Posterior vena cava (tissue), 2 donors: Measurements from ENCODE around the gene ZNF865. TPM values are rescaled to one million over a fixed set of nuclear protein-coding genes. Genes with fewer than 3 reads are reported as not detected.

Experiments used
- DNase-seq: peaks from one replicate; pipeline ENCODE4 v3.0.0-alpha.2; 2020; ENCODE audit warnings: low spot score
- intact Hi-C, 2 donors: fragments of 100-400 bp; cut with DNase I; formaldehyde crosslinking; loops; one replicate each; pipeline versions ENCODE4 v1.14.1 to v1.14.2; 2022 to 2023
- total RNA-seq, 2 donors: library from RNA; stranded (reverse); fragmentation: NEBNext Ultra II Directional; extraction: Animal tissue kit (Norgen Biotek cat#: 25700); gene quantifications; one replicate each; pipeline ENCODE4 v1.2.1, GENCODE V29; 2021
- donor health status: DM: yes; HTN: yes; CAD: no.
- donor health status: DM: yes; HTN: yes; CAD: no.

The ZNF865 gene
- total RNA-seq, 2 donors from 2014 or later, result 10.1 to 12.6 TPM

DNA sequence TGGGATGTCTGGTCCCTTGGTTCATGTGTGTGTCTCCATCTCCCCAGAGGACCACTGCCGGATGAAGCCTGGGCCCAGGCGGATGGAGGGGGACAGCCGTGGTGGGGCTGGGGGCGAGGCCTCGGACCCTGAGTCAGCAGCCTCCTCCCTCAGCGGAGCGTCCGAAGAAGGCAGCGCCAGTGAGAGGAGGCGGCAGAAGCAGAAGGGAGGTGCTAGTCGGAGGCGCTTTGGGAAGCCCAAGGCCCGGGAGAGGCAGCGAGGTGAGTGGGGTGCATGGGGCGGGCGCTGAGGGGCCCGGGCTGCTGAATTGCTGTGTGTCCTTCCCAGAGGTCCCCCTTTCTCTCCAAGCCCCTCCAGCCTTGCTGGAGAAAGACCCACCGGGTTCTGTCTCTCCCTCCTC, 45.8 kb downstream of the ZNF865 start:
- DNase-seq, result no peak
- intact Hi-C loops, result no loop called here

DNA sequence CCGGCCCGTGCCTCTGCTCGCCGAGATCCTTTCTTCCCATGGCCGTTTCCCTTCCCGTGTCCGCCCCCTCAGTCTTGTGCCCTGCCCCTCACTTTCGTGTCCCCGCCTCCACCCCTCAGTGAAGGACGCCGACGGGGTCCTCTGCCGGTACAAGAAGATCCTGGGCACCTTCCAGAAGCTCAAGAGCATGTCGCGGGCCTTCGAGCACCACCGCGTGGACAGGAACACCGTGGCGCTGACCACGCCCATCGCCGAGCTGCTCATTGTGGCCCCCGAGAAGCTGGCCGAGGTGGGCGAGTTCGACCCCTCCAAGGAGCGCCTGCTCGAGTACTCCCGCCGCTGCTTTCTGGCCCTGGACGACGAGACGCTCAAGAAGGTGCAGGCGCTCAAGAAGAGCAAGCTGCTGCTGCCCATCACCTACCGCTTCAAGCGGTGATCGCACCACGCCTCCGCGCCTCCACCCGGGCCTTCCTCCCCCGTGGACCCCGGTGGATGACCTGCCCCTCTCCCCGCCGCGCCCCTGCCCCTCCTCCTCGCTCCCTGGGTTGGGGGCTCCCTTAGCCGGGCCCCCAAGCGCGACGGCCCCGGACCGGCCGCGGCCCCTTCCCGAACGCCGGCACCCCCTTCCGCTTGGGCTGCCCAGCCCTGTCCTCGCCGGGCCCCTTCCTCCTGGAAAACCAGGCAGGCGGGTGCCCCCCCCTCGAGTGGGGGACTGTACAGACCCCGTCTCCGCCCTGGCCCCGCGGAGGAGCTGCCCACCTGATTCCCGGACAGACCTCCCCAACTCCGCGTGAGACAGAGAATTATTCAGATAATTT, 47.1 kb downstream of the ZNF865 start:
- intact Hi-C loops, result no loop called here
- DNase-seq, result no peak

DNA sequence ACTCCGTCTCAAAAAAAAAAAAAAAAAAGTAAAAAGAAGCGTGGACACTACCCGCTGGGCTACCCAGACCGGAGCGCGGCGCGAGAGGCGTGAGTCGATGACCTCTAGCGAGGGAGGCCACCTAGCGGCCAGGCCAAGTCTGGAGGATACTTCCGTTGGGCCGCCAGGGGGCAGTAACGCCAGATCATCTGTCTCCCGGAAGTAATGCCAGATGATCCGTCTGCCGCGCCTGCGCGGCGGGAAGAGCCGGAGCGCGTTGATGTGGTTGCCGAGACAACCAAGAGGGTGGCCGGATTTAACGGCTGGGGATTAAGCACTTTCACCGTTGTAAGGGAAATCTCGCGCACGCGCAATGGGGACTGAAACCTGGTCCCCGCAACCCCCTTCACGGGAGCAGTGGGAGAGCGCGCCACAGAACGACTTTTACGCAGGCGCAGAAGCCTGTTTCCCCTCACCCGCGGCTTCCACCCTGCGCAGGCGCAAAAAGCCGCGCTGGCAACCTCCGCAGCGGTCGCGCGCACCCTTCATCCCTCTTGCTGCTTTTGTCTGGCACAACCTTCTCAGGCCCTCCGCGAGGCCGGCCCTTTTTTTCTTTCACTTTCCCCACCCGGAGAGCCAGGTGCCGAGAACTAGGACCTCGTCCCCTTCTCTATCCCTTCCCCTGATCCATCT, 48.3 kb downstream of the ZNF865 start:
- intact Hi-C loops, result no loop called here
- peak; percentile 99 for DNase-seq

DNA sequence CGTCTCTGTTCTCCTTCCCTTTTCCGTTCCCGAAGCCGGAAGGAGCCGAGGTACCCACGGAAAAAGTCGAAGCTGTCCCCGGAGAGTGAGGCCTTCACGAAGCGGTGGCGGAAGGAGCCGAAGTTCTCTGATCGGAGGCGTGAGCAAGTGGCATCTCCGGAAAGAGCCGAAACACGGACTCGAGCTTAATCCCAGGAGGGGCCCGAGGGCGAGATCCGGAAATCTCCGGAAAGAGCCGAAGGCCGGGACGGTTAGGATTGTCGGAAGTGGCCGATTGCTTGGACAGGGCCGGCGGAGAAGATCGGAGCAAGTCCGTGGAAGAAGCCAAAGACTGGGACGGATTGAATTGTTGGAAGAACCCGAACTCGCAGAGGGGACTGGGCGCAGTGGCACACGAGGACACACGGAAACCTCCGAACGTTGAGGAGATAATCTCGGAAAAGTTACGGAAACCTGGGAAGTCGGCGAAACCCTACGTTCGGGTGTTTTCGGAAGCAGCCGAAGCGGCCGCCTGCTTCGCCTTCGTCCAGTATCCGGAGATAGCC, 48.9 kb downstream of the ZNF865 start:
- peak; percentile 100 for DNase-seq
- intact Hi-C loops, result no loop called here

DNA sequence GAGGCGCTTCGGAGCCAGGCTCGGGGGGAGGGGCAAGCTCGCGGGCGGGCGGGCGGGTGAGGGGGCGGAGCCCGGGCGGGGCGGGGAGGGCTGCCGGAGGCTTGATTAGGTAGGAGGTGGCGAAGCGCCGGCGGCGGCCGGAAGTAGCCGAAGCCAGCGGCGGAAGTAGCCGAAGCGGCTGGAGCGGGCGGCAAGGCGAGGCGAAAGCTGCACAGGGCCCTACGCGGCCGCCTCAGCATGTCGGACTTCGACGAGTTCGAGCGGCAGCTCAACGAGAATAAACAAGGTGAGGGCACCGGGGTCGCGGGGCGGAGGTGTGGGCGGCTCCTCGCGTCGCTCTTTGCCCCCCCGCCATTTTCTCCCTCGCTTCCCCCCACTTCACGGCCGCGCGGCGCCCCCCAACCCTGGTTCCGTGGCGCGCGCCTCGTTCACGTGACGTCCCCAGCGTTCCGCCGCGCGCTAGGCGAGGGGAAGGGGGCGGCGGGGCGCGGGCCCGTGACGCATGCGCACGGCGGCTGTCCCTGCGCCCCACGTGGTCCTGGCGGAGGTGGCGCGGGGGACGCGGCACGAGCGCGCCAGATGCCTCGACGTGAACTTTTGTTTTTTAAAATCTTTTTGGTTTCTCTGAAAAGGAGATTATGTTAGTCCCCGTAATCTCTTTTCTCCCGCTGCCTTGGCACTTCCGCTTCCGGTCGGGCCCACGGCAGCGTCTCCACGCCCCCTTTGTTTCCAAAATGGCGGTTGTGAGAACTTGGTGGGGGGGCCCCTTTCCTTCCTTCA, 49.6 kb downstream of the ZNF865 start, which contains the start of gene U2AF2:
Gene U2AF2, plus strand, starts transcription at position 168 of the 780 bp plus-strand sequence. Its CDS starts 70 bp downstream, at position 238.
- intact Hi-C loops, result no loop called here

DNA sequence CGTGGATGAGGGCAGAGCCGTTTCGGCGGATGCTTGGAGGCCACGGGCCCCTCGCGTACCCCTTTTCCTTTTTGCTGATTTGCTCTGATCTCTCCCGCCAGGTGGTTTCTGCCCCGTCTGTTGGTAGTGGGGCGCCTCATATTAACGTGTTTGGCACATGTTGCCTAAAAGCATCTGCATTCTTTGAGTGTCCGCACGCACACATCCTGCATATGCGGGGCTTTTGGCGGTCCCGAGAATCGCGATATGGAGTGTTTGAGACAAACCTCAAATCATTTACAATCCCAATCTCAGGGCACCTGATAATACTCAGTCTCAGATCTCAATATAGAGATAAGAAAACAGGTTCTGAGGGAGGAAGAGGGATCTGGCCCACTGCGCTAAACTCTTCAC, 50.2 kb downstream of the ZNF865 start:
- intact Hi-C loops, result no loop called here
- DNase-seq, result no peak

More for the DNA sequence above, 49.6 kb downstream of the ZNF865 start, which contains the start of gene U2AF2:
- peak; percentile 99 for DNase-seq

DNA sequence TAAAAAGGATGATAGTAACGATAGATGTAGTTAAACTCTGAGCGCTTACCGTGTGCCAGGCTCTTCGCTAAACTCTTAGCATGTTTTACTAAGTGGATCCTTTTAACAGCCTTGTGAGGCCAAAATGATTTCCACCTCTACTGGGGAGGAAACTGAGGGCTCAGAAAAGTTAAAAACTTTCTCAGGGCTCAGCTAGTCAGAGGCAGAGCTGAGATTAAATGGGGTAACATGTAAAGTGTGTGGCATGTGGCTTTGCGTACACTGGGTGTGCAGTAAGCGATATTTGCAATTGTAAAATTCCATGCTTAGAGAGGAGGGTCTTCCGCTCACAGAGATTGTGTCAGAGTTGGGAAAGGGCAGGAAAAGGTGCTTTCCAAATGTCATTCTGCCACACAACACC, 51.1 kb downstream of the ZNF865 start:
- no peak for DNase-seq
- intact Hi-C loops, result no loop called here

DNA sequence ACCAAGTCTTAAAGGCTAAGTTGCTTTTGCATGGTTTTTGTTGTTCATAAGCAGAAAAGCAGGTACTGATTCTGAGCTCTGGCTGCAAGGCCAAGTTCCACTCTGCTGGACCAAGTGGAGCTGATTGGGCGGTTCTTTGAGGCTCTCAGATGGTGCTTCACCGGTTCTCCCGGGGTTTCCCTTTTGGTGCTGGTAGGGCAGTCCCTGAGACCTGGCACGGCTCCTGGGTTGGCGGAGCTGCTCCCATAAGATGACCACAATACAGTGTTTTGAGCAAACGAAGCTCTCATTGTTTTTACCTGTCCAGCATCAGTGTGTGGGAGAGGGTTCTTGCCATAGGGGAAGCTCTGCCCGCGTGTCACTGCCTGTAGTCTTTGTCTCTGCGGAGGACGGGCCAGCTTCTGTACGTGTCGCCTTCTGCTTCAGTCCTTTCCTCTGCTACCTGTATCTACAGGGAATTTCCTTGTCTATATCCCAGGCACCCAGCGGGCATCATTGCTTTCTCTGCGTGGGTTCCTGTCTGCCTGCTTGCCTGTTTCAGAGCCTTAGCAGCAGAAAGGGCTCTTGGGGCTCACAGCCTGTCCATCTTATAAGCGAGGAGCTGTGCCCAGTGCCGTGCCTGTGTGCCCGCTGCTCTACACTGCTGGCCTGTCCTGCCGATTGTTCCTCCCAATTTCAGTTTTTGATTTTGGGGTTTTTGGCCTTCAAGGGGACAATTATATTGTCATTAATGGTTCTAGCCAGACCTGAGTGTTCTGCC, 51.7 kb downstream of the ZNF865 start:
- intact Hi-C loops, result no loop called here
- no peak for DNase-seq

DNA sequence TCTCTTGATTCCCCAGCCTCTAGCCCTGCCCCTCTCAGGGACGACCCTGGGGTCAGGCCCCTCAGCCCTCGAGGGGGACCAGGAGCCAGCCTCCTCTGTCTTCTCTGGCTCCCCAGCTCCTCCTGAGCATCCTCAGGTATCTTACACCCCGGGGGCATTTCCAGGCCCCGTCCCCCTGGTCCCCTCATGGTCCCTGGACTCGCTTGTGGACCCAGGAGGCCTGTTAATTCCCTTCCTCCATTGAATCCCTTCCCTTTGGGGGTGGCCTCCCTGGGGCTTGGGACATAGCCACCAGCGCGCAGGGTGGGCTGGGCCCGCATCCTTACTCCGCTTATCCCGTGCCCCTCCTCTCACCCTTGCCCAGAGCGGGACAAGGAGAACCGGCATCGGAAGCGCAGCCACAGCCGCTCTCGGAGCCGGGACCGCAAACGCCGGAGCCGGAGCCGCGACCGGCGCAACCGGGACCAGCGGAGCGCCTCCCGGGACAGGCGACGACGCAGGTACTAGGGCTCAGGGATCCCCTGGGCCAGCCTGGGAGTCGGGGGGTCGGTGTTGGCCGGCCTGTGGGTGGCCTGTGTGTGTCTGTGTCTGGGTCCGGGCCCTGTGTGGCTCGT, 53.5 kb downstream of the ZNF865 start:
- intact Hi-C loops, result no loop called here
- no peak for DNase-seq

DNA sequence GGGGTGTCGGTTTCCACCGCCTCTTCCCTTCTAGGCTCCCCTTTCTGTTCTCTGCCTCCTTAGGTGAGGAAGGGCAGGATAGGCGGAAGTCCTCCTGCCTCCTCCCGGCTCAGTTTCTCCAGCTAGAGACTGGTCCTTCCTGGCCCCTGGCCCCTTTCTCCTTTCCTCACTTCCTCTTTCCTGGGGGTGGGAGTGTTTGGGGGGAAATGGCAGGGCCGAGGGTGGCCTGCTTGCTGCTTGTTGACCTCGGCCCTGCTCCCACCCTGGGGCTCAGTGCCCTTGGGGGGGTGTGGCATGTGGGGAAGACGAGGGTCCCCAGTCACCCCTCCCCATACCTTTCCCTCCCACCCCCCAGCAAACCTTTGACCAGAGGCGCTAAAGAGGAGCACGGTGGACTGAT, 54.4 kb downstream of the ZNF865 start:
- no peak for DNase-seq
- intact Hi-C loops, result no loop called here

DNA sequence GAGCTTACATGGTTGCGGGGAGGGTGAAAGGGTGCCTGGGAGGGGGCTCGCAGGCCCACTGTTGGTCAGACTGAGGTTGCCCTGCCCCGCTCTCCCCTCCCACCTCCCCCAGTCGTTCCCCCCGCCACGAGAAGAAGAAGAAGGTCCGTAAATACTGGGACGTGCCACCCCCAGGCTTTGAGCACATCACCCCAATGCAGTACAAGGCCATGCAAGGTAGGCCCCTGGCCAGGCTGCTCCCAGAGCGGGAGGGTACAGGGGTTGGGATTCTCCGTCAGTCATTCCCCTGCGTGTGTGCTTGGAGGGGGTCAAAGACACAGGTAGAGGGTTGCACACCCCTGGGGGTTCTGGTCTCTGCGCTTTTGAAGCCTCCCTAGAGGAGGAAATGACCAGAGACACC, 55.0 kb downstream of the ZNF865 start:
- no peak for DNase-seq
- intact Hi-C loops, result no loop called here

DNA sequence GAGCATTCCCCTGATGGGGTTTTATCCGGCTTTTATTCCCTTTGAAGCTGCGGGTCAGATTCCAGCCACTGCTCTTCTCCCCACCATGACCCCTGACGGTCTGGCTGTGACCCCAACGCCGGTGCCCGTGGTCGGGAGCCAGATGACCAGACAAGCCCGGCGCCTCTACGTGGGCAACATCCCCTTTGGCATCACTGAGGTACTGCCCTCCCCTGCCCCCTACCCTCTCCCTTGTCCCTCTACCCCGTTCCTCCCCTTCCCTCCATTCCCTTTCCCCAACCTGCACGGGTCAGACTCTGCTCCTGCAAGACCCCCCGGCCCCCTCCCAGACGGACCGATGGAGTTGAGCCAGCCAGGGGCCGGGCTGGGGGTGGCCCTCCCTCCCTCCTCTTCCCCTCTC, 55.5 kb downstream of the ZNF865 start:
- intact Hi-C loops, result no loop called here
- DNase-seq, result no peak

DNA sequence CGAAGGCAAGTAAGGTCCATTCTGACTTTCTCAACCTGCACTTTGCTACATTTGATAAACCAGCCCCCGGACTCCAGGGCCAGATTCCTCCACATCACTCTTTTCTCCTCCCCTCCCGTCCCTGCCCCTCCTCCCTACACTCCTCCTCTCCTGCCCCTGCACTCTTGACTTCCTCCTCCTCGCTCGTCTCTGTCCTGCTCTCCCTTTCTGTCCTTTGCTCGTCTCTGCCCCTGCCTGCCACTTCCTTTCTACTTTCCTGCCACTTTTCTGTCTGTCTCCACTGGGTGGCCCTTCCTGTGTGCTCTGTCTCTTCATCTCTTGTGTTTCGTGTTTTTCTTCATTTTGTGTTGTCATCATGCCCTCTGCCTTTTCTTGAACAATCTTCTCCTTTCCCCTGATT, 56.4 kb downstream of the ZNF865 start:
- intact Hi-C loops, result no loop called here

DNA sequence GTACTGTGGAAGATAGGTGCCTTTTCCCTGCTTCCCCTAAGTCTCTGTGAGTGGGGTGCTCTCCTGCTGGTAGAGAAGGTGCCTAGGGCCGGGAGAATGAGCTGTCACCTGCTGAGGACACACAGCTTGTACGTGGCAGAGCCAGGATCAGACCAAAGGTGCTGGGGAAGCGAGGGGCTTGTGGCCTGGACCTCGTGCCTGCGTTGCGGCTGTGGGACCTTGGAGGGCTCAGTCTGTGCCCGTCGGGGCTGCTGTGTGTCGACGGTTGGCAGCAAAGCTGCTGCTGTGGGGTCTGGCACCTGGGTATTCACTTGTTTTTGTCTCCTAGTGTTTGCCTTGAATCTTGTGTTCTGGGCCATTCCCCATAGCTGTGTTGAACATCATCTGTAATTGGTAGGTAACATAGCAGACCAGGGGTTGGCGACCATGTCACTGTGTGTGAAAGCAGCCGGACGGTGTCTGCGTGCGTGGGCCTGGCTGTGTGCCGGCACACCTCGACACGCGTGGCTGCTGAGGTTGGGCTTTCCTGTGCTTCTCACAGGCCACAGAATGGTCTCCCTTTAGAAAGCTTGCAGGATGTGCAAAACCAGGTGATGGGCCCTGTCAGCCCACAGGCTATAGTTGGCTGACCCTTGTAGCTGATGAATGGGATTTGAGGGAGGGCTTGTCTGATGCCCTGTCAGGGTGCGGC, 58.5 kb downstream of the ZNF865 start:
- no peak for DNase-seq
- intact Hi-C loops, result no loop called here

More for the DNA sequence above, 56.4 kb downstream of the ZNF865 start:
- DNase-seq, result no peak

DNA sequence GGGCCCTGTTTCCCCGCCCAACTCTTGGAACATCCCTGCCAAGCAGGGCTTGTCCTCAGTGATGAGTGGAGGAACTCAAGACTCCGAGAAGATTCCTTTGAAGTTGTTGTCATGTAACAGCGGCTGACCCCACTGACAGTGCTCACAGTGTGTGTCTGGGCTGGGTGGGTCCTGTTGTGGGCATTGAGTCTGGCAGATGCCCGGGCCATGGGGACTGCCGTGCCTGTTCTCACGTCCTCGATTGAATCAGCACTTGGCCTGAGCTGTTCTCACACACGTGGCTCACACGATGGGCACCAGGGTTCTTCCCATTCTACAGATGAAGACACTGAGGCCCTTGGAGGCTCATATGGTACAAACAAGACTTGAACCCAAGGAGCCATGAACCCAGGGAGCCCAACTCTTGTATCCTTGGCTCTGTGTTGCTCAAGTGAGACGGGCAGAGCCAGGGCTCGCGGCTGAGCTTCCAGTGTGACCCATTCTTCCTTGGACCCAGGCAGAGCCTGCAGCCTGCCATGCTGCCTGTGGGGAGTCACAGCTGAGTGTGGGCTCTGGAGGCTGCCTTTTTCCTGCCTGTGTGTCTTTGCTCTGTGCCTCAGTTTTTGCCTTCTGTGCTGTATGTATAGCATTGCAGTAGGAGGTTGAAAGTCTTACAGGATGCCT, 61.0 kb downstream of the ZNF865 start:
- intact Hi-C loops, result no loop called here
- no peak for DNase-seq
